ENCODE measurements around the gene GSPT1.
"Not testable (repeated sequence)": the region's sequence is repeated elsewhere in the genome, so short reads cannot be mapped to it uniquely, and the experiment has no call there.

Gene GSPT1

GRCh38 chr16:11915644-11916523 is at the start of gene GSPT1:
Gene GSPT1 (minus strand): TSS chr16:11915956. CDS start chr16:11915720, 236 bp downstream.
- H3K9ac ChIP-seq: peak within 1 kb of the TSS; percentile 34
- H3K4me3 ChIP-seq (ENCODE audit: low read depth, low read length): peak within 1 kb of the TSS; percentile 79
- peaks cover 11% of the 10 kb centered on the region for H3K4me1 ChIP-seq
- no peaks in the 10 kb centered on the region for H3K27me3 ChIP-seq (ENCODE audit: control insufficient read depth, insufficient read depth, low read length)
- peak within 1 kb of the TSS; percentile 78 for H3K27ac ChIP-seq
- H3K79me2 ChIP-seq: peaks cover 28% of the 10 kb centered on the region
- peak within 1 kb of the TSS; percentile 98 for H3K4me2 ChIP-seq (ENCODE audit: low read length)
- peak within 1 kb of the TSS; percentile 95 for H2AFZ ChIP-seq
- no peaks in the 10 kb centered on the region for H3K9me3 ChIP-seq (ENCODE audit: control insufficient read depth, low read length)
- no peaks in the 10 kb centered on the region for H3K36me3 ChIP-seq (ENCODE audit: control insufficient read depth, insufficient read depth, low read length)
- TF ChIP-seq CTCF (IDR thresholded peaks at IDR 0.05): peak; percentile 14

- Histone ChIP-seq H3K4me2 (ENCODE audit: low read length) (peak within 1 kb of the TSS; percentile 25), H3K79me2 (no peaks in the 10 kb centered on the region), H3K36me3 (ENCODE audit: control insufficient read depth, insufficient read depth, low read length) (no peaks in the 10 kb centered on the region), H2AFZ (peak within 1 kb of the TSS; percentile 60), H3K9ac (no peak within 1 kb of the TSS), H3K27me3 (ENCODE audit: control insufficient read depth, insufficient read depth, low read length) (no peaks in the 10 kb centered on the region), H3K4me1 (peaks cover 15% of the 10 kb centered on the region), H3K27ac (no peak within 1 kb of the TSS), H3K9me3 (ENCODE audit: control insufficient read depth, low read length) (no peaks in the 10 kb centered on the region), H3K4me3 (ENCODE audit: low read depth, low read length) (no peak within 1 kb of the TSS)
- no peak for TF ChIP-seq CTCF (IDR thresholded peaks at IDR 0.05)
Observed at GRCh38 chr16:11964761-11965551, 49.2 kb upstream of the GSPT1 start, which contains the start of gene TNFRSF17. Gene TNFRSF17 (plus strand): TSS chr16:11965210. CDS start chr16:11965325, 115 bp downstream.

GRCh38 chr16:11963706-11964105 is 48.0 kb upstream of the GSPT1 start:
- no peak overlapping the region for H3K4me2 ChIP-seq (ENCODE audit: low read length)
- TF ChIP-seq CTCF (IDR thresholded peaks at IDR 0.05): no peak
- no peaks in the 10 kb centered on the region for H3K9me3 ChIP-seq (ENCODE audit: control insufficient read depth, low read length)
- H3K9ac ChIP-seq: no peak overlapping the region
- no peak overlapping the region for H2AFZ ChIP-seq
- no peaks in the 10 kb centered on the region for H3K36me3 ChIP-seq (ENCODE audit: control insufficient read depth, insufficient read depth, low read length)
- no peaks in the 10 kb centered on the region for H3K79me2 ChIP-seq
- no peaks in the 10 kb centered on the region for H3K27me3 ChIP-seq (ENCODE audit: control insufficient read depth, insufficient read depth, low read length)
- no peak overlapping the region for H3K4me3 ChIP-seq (ENCODE audit: low read depth, low read length)
- H3K4me1 ChIP-seq: peaks cover 16% of the 10 kb centered on the region
- H3K27ac ChIP-seq: no peak overlapping the region

- H3K4me2 ChIP-seq (ENCODE audit: low read length); H3K4me3 ChIP-seq (ENCODE audit: low read depth, low read length); H3K9ac ChIP-seq; H3K27ac ChIP-seq; H3K9me3 ChIP-seq (ENCODE audit: control insufficient read depth, low read length); H3K36me3 ChIP-seq (ENCODE audit: control insufficient read depth, insufficient read depth, low read length); H3K79me2 ChIP-seq; H3K27me3 ChIP-seq (ENCODE audit: control insufficient read depth, insufficient read depth, low read length); H2AFZ ChIP-seq: not testable (repeated sequence)
- peaks cover 13% of the 10 kb centered on the region for H3K4me1 ChIP-seq
Observed at GRCh38 chr16:11962978-11963377, 47.2 kb upstream of the GSPT1 start.

GRCh38 chr16:11962457-11962856 is 46.7 kb upstream of the GSPT1 start:
- H3K4me1 ChIP-seq: peaks cover 13% of the 10 kb centered on the region
- not testable (repeated sequence) for H3K27ac ChIP-seq; H3K4me2 ChIP-seq (ENCODE audit: low read length); H2AFZ ChIP-seq; H3K27me3 ChIP-seq (ENCODE audit: control insufficient read depth, insufficient read depth, low read length); H3K36me3 ChIP-seq (ENCODE audit: control insufficient read depth, insufficient read depth, low read length); H3K79me2 ChIP-seq; H3K4me3 ChIP-seq (ENCODE audit: low read depth, low read length); H3K9me3 ChIP-seq (ENCODE audit: control insufficient read depth, low read length); H3K9ac ChIP-seq
